Mononuclear cell (primary cell): ENCODE measurements around the gene TRAF2. TPM values are rescaled to one million over a fixed set of nuclear protein-coding genes. Genes with fewer than 3 reads are reported as not detected.

Source experiments
- H3K27me3 ChIP-seq: 2 replicates; pipeline ENCODE4 v1.6.0; 2011; ENCODE audit warnings: low read length, control low read depth; ENCODE audit not compliant: insufficient read depth
- H3K4me1 ChIP-seq: 2 replicates; pipeline ENCODE4 v1.5.1; 2011; ENCODE audit warnings: mild to moderate bottlenecking, low read length, control low read depth; ENCODE audit not compliant: insufficient read depth
- H3K4me3 ChIP-seq: 2 replicates; pipeline ENCODE4 v1.5.1; 2011; ENCODE audit warnings: mild to moderate bottlenecking, low read length, moderate library complexity
- H3K9me3 ChIP-seq: 2 replicates; pipeline ENCODE4 v1.5.1; 2011; ENCODE audit warnings: low read depth, mild to moderate bottlenecking, control low read depth, low read length
- total RNA-seq: library from RNA; depleted of rRNA; stranded (reverse); fragments of >200 nt; gene quantifications from one replicate; pipeline ENCODE4 v1.2.3, GENCODE V29; 2012

The TRAF2 gene
- total RNA-seq, 1 donor, result 6.4 TPM

- no peaks in the 10 kb centered on the region for H3K27me3 ChIP-seq
- H3K4me3 ChIP-seq, result no peak overlapping the region
- peaks cover 13% of the 10 kb centered on the region for H3K4me1 ChIP-seq
- no peaks in the 10 kb centered on the region for H3K9me3 ChIP-seq
Observed at GRCh38 chr9:136939996-136940525, 53.7 kb downstream of the TRAF2 start.

- Histone ChIP-seq H3K4me1 (peaks cover 15% of the 10 kb centered on the region), H3K9me3 (no peaks in the 10 kb centered on the region), H3K27me3 (no peaks in the 10 kb centered on the region), H3K4me3 (no peak overlapping the region)
Observed at GRCh38 chr9:136940526-136941230, 54.4 kb downstream of the TRAF2 start.

- Histone ChIP-seq H3K4me3 (no peak overlapping the region), H3K4me1 (peaks cover 15% of the 10 kb centered on the region), H3K9me3 (no peaks in the 10 kb centered on the region), H3K27me3 (no peaks in the 10 kb centered on the region)
Observed at GRCh38 chr9:136941231-136942111, 55.2 kb downstream of the TRAF2 start.

- no peaks in the 10 kb centered on the region for H3K27me3 ChIP-seq
- H3K9me3 ChIP-seq, result no peaks in the 10 kb centered on the region
Observed at GRCh38 chr9:136942112-136942880, 56.0 kb downstream of the TRAF2 start.

GRCh38 chr9:136942881-136943230 is 56.5 kb downstream of the TRAF2 start:
- Histone ChIP-seq H3K9me3 (no peaks in the 10 kb centered on the region), H3K4me1 (peaks cover 15% of the 10 kb centered on the region), H3K27me3 (no peaks in the 10 kb centered on the region), H3K4me3 (no peak overlapping the region)

More at GRCh38 chr9:136942112-136942880, 56.0 kb downstream of the TRAF2 start:
- H3K4me1 ChIP-seq, result peaks cover 15% of the 10 kb centered on the region
- no peak overlapping the region for H3K4me3 ChIP-seq

- Histone ChIP-seq H3K27me3 (no peaks in the 10 kb centered on the region), H3K4me1 (peaks cover 20% of the 10 kb centered on the region), H3K4me3 (peak overlapping the region; percentile 79), H3K9me3 (no peaks in the 10 kb centered on the region)
Observed at GRCh38 chr9:136943291-136944211, 57.2 kb downstream of the TRAF2 start.

GRCh38 chr9:136944212-136944518 is 57.8 kb downstream of the TRAF2 start:
- Histone ChIP-seq H3K4me1 (peaks cover 24% of the 10 kb centered on the region), H3K4me3 (peak overlapping the region; percentile 79), H3K9me3 (no peaks in the 10 kb centered on the region), H3K27me3 (no peaks in the 10 kb centered on the region)

- Histone ChIP-seq H3K27me3 (no peaks in the 10 kb centered on the region), H3K4me3 (peak within 1 kb of the TSS; percentile 79), H3K4me1 (peaks cover 25% of the 10 kb centered on the region), H3K9me3 (no peaks in the 10 kb centered on the region)
Observed at GRCh38 chr9:136944519-136945332, 58.4 kb downstream of the TRAF2 start, which contains the start of the genes C8G and FBXW5. C8G (plus strand) TSS chr9:136945243; CDS start chr9:136945321, 78 bp downstream. FBXW5 (minus strand) TSS chr9:136944738; CDS start chr9:136944083, 655 bp downstream.

GRCh38 chr9:136945333-136946227 is 59.3 kb downstream of the TRAF2 start:
- H3K4me1 ChIP-seq, result peaks cover 31% of the 10 kb centered on the region
- no peaks in the 10 kb centered on the region for H3K27me3 ChIP-seq
- H3K9me3 ChIP-seq, result no peaks in the 10 kb centered on the region
- H3K4me3 ChIP-seq, result no peak overlapping the region

GRCh38 chr9:136946228-136947027 is 60.1 kb downstream of the TRAF2 start:
- peaks cover 35% of the 10 kb centered on the region for H3K4me1 ChIP-seq
- H3K4me3 ChIP-seq, result no peak overlapping the region
- H3K27me3 ChIP-seq, result no peaks in the 10 kb centered on the region
- no peaks in the 10 kb centered on the region for H3K9me3 ChIP-seq

- Histone ChIP-seq H3K4me3 (no peak overlapping the region), H3K4me1 (peaks cover 35% of the 10 kb centered on the region), H3K27me3 (no peaks in the 10 kb centered on the region), H3K9me3 (no peaks in the 10 kb centered on the region)
Observed at GRCh38 chr9:136947028-136947891, 60.9 kb downstream of the TRAF2 start.
